ENCODE results near the gene FBXW7. TPM values are rescaled to one million over a fixed set of nuclear protein-coding genes. Genes with fewer than 3 reads are reported as not detected.

FBXW7 gene
- total RNA-seq, 4 donors from 2014 or later, result 72.2 to 105 (median 87.1) TPM

GRCh38 chr4:152525878-152526277, 10.0 kb downstream of the FBXW7 start:
- no peak overlapping the region for H3K27ac ChIP-seq
- WGBS, 2 donors, result 80 to 86% methylated on average over 4 of the region's 4 CpGs
- no peak for TF ChIP-seq CTCF (IDR thresholded peaks at IDR 0.05)
- no peak for TF ChIP-seq POLR2A (IDR thresholded peaks at IDR 0.05)
- no peak for DNase-seq
- no peaks in the 10 kb centered on the region for H3K36me3 ChIP-seq
- H3K4me3 ChIP-seq (replicated peaks in 1 of 3), result no peak overlapping the region
- H3K9me3 ChIP-seq, result no peaks in the 10 kb centered on the region
- H3K4me1 ChIP-seq, result no peaks in the 10 kb centered on the region
- H3K27me3 ChIP-seq, result no peaks in the 10 kb centered on the region
- intact Hi-C loops (cut with DNase I), result no loop called here

GRCh38 chr4:152524427-152524826, 11.5 kb downstream of the FBXW7 start:
- no peaks in the 10 kb centered on the region for H3K4me1 ChIP-seq
- TF ChIP-seq CTCF (IDR thresholded peaks at IDR 0.05), result no peak
- TF ChIP-seq POLR2A (IDR thresholded peaks at IDR 0.05), result no peak
- DNase-seq, result no peak
- no peaks in the 10 kb centered on the region for H3K27me3 ChIP-seq
- 91 to 96% methylated on average over 3 of the region's 3 CpGs for WGBS, 2 donors
- no peak overlapping the region for H3K4me3 ChIP-seq (replicated peaks in 1 of 3)
- H3K9me3 ChIP-seq, result no peaks in the 10 kb centered on the region
- intact Hi-C loops (cut with DNase I), result no loop called here
- H3K36me3 ChIP-seq, result no peaks in the 10 kb centered on the region
- no peak overlapping the region for H3K27ac ChIP-seq

DNA sequence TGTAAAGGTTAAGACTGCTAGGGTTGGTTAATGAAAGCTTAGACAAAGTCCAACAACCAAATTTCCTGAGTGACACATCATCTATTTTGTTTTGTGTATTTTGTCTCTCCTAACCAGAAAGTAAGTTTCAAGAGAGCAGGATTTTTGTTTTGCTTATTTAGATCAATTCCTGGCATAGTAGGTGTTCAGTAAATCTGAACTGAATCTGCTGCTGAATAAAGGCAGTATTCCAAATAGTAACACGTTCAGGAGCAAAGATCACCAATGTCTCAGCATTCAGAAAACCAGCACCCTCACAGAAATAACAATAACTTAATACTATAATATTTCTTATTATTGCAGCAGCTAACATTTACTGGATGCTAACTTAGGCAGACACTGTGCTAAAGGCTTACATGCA, 12.2 kb downstream of the FBXW7 start:
- no peak for TF ChIP-seq CTCF (IDR thresholded peaks at IDR 0.05)
- no peak for TF ChIP-seq POLR2A (IDR thresholded peaks at IDR 0.05)
- WGBS, 2 donors, result 62 to 64% methylated on average over 1 of the region's 1 CpG

GRCh38 chr4:152522754-152523153, 13.1 kb downstream of the FBXW7 start:
- TF ChIP-seq POLR2A (IDR thresholded peaks at IDR 0.05) (no peak), CTCF (IDR thresholded peaks at IDR 0.05) (no peak)
- H3K27me3 ChIP-seq, result no peaks in the 10 kb centered on the region
- WGBS, 2 donors, result 86 to 88% methylated on average over 2 of the region's 2 CpGs

More for the DNA sequence above, 12.2 kb downstream of the FBXW7 start:
- no peaks in the 10 kb centered on the region for H3K36me3 ChIP-seq
- intact Hi-C loops (cut with DNase I), result no loop called here
- no peak for DNase-seq
- no peak overlapping the region for H3K27ac ChIP-seq
- no peaks in the 10 kb centered on the region for H3K9me3 ChIP-seq
- H3K4me1 ChIP-seq, result no peaks in the 10 kb centered on the region
- no peaks in the 10 kb centered on the region for H3K27me3 ChIP-seq
- no peak overlapping the region for H3K4me3 ChIP-seq (replicated peaks in 1 of 3)

GRCh38 chr4:152522245-152522644, 13.6 kb downstream of the FBXW7 start:
- Histone ChIP-seq H3K9me3 (no peaks in the 10 kb centered on the region), H3K4me3 (replicated peaks in 1 of 3) (no peak overlapping the region), H3K27me3 (no peaks in the 10 kb centered on the region), H3K4me1 (no peaks in the 10 kb centered on the region), H3K27ac (no peak overlapping the region), H3K36me3 (no peaks in the 10 kb centered on the region)
- no peak for DNase-seq
- no peak for TF ChIP-seq CTCF (IDR thresholded peaks at IDR 0.05)
- TF ChIP-seq POLR2A (IDR thresholded peaks at IDR 0.05), result no peak
- intact Hi-C loops (cut with DNase I), result no loop called here
- WGBS, 2 donors, result 90 to 98% methylated on average over 2 of the region's 2 CpGs

More at GRCh38 chr4:152522754-152523153, 13.1 kb downstream of the FBXW7 start:
- H3K27ac ChIP-seq, result no peak overlapping the region
- H3K36me3 ChIP-seq, result no peaks in the 10 kb centered on the region
- DNase-seq, result no peak
- no peaks in the 10 kb centered on the region for H3K4me1 ChIP-seq
- intact Hi-C loops (cut with DNase I), result no loop called here
- no peaks in the 10 kb centered on the region for H3K9me3 ChIP-seq
- H3K4me3 ChIP-seq (replicated peaks in 1 of 3), result no peak overlapping the region

Measured in thyroid gland (tissue), 4 donors.